D721Med (cell line): Measurements from ENCODE around the gene KATNBL1.

Experiments used
- DNase-seq: peaks from one replicate; pipeline ENCODE4 v3.0.0; 2011; ENCODE audit warnings: low spot score; ENCODE audit not compliant: insufficient read length
- FAIRE-seq: peaks from 2 replicates; lab custom pipeline; 2011; peaks lifted over from hg19 to GRCh38; lab: Jason Lieb, UNC
- CTCF ChIP-seq: IDR thresholded peaks from 2 replicates; pipeline ENCODE4 v1.5.1; 2012; ENCODE audit warnings: mild to moderate bottlenecking, control low read depth; ENCODE audit not compliant: insufficient read depth; ENCODE audit errors: missing control alignments

The KATNBL1 gene

GRCh38 chr15:34119291-34119690 lies 90.6 kb downstream of the KATNBL1 start:
- FAIRE-seq: peak; percentile 53

DNA sequence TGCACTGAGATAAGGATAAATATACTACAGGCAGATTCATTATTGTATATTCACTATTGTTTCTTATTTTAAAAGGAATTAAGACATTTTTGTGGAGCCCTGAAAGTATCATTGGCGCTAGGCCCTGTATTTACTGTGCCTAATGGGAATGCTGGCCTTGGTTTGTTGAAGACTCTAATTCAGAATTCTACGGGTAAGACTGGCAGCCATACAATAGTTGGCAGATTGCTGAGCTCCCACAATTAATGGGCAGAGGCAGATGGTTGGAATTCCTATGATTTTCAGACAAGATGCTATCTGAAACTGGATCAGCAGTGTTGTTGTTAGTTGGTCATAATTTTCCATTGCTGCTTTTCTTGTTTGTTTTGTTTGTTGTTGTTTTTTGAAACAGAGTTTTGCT lies 93.3 kb downstream of the KATNBL1 start:
- DNase-seq (no peak), FAIRE-seq (no peak)
- TF ChIP-seq CTCF: no peak

More at GRCh38 chr15:34119291-34119690, 90.6 kb downstream of the KATNBL1 start:
- no peak for DNase-seq
- TF ChIP-seq CTCF: peak; percentile 42

- DNase-seq (no peak), FAIRE-seq (no peak)
- TF ChIP-seq CTCF: no peak
These were observed 95.2 kb downstream of the KATNBL1 start for GRCh38 chr15:34114739-34115138.

GRCh38 chr15:34114215-34114614 lies 95.7 kb downstream of the KATNBL1 start:
- no peak for TF ChIP-seq CTCF
- DNase-seq: no peak
- no peak for FAIRE-seq

DNA sequence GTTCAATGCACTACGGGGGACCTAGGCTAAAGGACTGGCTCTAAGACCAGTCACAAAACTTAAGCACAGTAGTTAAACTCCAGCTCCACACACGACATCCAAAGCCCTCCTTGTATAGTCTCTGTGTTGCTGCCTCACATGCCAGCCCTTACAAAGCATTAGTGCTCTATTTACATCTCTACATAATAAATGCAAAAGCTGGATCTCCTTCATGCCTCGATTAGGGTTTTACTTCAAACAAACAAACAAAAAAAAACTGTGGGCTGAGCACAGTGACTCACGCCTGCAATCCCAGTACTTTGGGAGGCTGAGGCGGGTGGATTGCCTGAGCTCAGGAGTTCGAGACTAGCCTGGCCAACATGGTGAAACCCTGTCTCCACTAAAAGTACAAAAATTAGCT lies 98.4 kb downstream of the KATNBL1 start:
- no peak for DNase-seq
- TF ChIP-seq CTCF: no peak

DNA sequence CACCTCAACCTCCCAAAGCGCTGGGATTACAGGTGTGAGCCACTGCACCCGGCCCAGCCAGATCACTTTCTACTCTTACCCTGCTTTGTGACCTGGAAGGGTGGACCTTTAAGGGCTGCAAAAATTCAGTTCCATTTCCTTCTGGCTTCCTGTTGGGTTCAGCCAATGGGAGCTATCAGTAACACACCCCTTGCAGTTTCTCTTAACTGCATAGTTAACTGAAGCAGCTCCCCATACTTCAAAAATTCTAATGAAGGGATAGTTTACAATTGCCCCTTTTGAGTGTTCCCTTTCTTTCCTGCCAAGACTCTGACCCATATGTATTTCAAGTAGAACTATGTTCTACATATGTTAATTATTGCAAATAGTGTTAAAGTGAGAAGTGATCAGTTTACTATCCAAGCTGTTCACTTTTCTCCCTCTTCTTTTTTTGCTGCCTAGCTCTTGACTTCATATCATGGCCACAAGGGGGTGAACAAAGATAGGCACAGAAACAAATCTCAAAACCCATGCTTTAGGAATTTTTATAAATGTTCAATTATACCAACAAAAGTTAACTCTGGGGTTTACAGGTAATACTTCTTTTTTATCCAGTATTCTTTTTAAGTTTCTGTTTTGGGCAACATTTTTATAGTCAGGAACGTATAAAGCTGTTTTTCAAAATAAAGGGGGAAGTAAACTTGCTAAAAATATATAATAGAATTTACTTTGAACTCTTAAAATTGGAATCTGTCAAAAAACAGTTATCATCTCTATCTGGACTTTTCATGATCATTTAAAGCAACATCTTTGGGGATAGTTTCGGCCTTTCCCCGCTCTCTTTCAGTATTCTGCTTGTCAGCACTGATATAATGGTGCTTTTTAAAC lies 99.9 kb downstream of the KATNBL1 start:
- no peak for DNase-seq
- FAIRE-seq: peak; percentile 29
- peak; percentile 87 for TF ChIP-seq CTCF

More for the DNA sequence above, 98.4 kb downstream of the KATNBL1 start:
- no peak for FAIRE-seq

- FAIRE-seq (no peak), DNase-seq (no peak)
- TF ChIP-seq CTCF: no peak
These were observed 102.6 kb downstream of the KATNBL1 start for GRCh38 chr15:34107315-34107714.
